Pulmonary artery endothelial cell (primary cell): ENCODE data around the gene HIPK3. TPM values are rescaled to one million over a fixed set of nuclear protein-coding genes. Genes with fewer than 3 reads are reported as not detected.
"Not testable (repeated sequence)": the region's sequence is repeated elsewhere in the genome, so short reads cannot be mapped to it uniquely, and the experiment has no call there.

Experiments
- DNase-seq: peaks from one replicate; pipeline ENCODE4 v3.0.0-alpha.2; 2011; ENCODE audit warnings: low read depth, low spot score
- total RNA-seq: library from RNA; depleted of rRNA; stranded (reverse); fragments of >200 nt; gene quantifications from 2 replicates; pipeline ENCODE4 v1.2.3, GENCODE V29; 2014

Gene HIPK3
- total RNA-seq, 1 donor from 2014 or later: 66.9 TPM

- DNase-seq: no peak
Observed at GRCh38 chr11:33303541-33303940, 46.4 kb downstream of the HIPK3 start.

GRCh38 chr11:33306821-33307220, 49.6 kb downstream of the HIPK3 start:
- not testable (repeated sequence) for DNase-seq

GRCh38 chr11:33307984-33308383, 50.8 kb downstream of the HIPK3 start:
- no peak for DNase-seq

- no peak for DNase-seq
Observed at GRCh38 chr11:33309118-33309517, 51.9 kb downstream of the HIPK3 start.

GRCh38 chr11:33310720-33311500, 53.7 kb downstream of the HIPK3 start:
- DNase-seq: no peak

GRCh38 chr11:33311680-33312079, 54.5 kb downstream of the HIPK3 start:
- DNase-seq: no peak

GRCh38 chr11:33315822-33316221, 58.6 kb downstream of the HIPK3 start:
- DNase-seq: no peak

- DNase-seq: no peak
Observed at GRCh38 chr11:33317662-33318061, 60.5 kb downstream of the HIPK3 start.

GRCh38 chr11:33320016-33320813, 63.0 kb downstream of the HIPK3 start:
- no peak for DNase-seq

GRCh38 chr11:33320814-33321330, 63.7 kb downstream of the HIPK3 start:
- DNase-seq: no peak

GRCh38 chr11:33321422-33321821, 64.2 kb downstream of the HIPK3 start:
- no peak for DNase-seq

GRCh38 chr11:33323421-33323820, 66.2 kb downstream of the HIPK3 start:
- no peak for DNase-seq

- DNase-seq: no peak
Observed at GRCh38 chr11:33324302-33324985, 67.3 kb downstream of the HIPK3 start.

GRCh38 chr11:33325451-33325850, 68.3 kb downstream of the HIPK3 start:
- DNase-seq: no peak

- peak; percentile 40 for DNase-seq
Observed at GRCh38 chr11:33329705-33330329, 72.6 kb downstream of the HIPK3 start.

- no peak for DNase-seq
Observed at GRCh38 chr11:33333816-33334215, 76.6 kb downstream of the HIPK3 start.

- DNase-seq: no peak
Observed at GRCh38 chr11:33334627-33335026, 77.4 kb downstream of the HIPK3 start.

- no peak for DNase-seq
Observed at GRCh38 chr11:33339247-33339646, 82.1 kb downstream of the HIPK3 start.

- DNase-seq: no peak
Observed at GRCh38 chr11:33344611-33345010, 87.4 kb downstream of the HIPK3 start.

- DNase-seq: no peak
Observed at GRCh38 chr11:33347490-33348125, 90.4 kb downstream of the HIPK3 start.

- no peak for DNase-seq
Observed at GRCh38 chr11:33350287-33350686, 93.1 kb downstream of the HIPK3 start.
